ENCODE results near the gene SLC43A1.

The SLC43A1 gene

DNA sequence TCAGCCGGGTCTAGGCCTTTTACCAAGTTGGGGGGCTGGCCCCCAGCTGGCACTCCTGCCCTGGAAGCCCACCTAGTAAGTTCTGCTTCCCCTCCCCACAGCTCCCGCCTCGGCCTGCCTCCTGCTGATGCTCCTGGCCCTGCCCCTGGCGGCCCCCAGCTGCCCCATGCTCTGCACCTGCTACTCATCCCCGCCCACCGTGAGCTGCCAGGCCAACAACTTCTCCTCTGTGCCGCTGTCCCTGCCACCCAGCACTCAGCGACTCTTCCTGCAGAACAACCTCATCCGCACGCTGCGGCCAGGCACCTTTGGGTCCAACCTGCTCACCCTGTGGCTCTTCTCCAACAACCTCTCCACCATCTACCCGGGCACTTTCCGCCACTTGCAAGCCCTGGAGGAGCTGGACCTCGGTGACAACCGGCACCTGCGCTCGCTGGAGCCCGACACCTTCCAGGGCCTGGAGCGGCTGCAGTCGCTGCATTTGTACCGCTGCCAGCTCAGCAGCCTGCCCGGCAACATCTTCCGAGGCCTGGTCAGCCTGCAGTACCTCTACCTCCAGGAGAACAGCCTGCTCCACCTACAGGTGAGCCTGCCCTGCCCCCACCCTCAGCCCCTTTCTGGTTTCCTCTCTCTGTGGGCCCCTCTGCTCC, 47.9 kb downstream of the SLC43A1 start:
- Histone ChIP-seq H3K27me3 (ENCODE audit: control insufficient read depth in 1 of 2, insufficient read depth in 2 of 2, low read length in 2 of 2) (peaks cover 6 to 10% of the 10 kb centered on the region in 2 donors), H3K4me1 (ENCODE audit: control insufficient read depth, insufficient read depth, low read length) (no peaks in the 10 kb centered on the region), H3K9me3 (ENCODE audit: control insufficient read depth in 2 of 2, low read length in 2 of 2) (no peaks in the 10 kb centered on the region), H3K9ac (ENCODE audit: low read length in 2 of 2) (no peak overlapping the region), H3K36me3 (ENCODE audit: control insufficient read depth in 2 of 2, insufficient read depth in 2 of 2, low read length in 2 of 2) (no peaks in the 10 kb centered on the region), H3K4me3 (ENCODE audit: low read length in 2 of 2) (no peak overlapping the region), H3K27ac (ENCODE audit: low read length) (no peak overlapping the region)

DNA sequence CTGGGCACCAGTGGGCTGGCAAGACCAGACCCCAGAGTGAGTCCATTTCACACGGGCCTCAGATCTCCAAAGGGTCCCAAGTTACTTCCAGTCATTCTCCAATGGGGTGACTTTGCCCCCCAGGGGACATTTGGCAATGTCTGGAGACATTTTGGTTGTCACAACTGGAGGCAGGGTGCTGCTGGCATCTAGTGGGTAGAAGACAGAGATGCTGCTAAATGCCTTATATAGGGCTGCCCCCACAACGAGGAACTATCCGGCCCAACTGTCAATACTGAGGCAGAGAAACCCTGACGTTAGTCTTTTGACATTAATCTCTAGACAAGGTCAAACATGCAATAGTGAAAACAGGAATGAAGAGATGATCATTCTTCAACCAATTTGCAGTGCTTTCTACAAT, 48.8 kb downstream of the SLC43A1 start:
- Histone ChIP-seq H3K4me3 (ENCODE audit: low read length in 2 of 2) (no peak overlapping the region), H3K27ac (ENCODE audit: low read length) (no peak overlapping the region), H3K36me3 (ENCODE audit: control insufficient read depth in 2 of 2, insufficient read depth in 2 of 2, low read length in 2 of 2) (no peaks in the 10 kb centered on the region), H3K9me3 (ENCODE audit: control insufficient read depth in 2 of 2, low read length in 2 of 2) (no peaks in the 10 kb centered on the region), H3K4me1 (ENCODE audit: control insufficient read depth, insufficient read depth, low read length) (no peaks in the 10 kb centered on the region), H3K27me3 (ENCODE audit: control insufficient read depth in 1 of 2, insufficient read depth in 2 of 2, low read length in 2 of 2) (peaks cover 7 to 17% of the 10 kb centered on the region in 2 donors), H3K9ac (ENCODE audit: low read length in 2 of 2) (no peak overlapping the region)

GRCh38 chr11:57464539-57465181, 50.8 kb downstream of the SLC43A1 start:
- Histone ChIP-seq H3K9ac (ENCODE audit: low read length in 2 of 2) (no peak overlapping the region), H3K27me3 (ENCODE audit: control insufficient read depth in 1 of 2, insufficient read depth in 2 of 2, low read length in 2 of 2) (peaks cover 15 to 32% of the 10 kb centered on the region in 2 donors), H3K27ac (ENCODE audit: low read length) (no peak overlapping the region), H3K36me3 (ENCODE audit: control insufficient read depth in 2 of 2, insufficient read depth in 2 of 2, low read length in 2 of 2) (no peaks in the 10 kb centered on the region), H3K9me3 (ENCODE audit: control insufficient read depth in 2 of 2, low read length in 2 of 2) (no peaks in the 10 kb centered on the region), H3K4me3 (ENCODE audit: low read length in 2 of 2) (no peak overlapping the region), H3K4me1 (ENCODE audit: control insufficient read depth, insufficient read depth, low read length) (peaks cover 6% of the 10 kb centered on the region)

- Histone ChIP-seq H3K27ac (ENCODE audit: low read length) (no peak overlapping the region), H3K4me3 (ENCODE audit: low read length in 2 of 2) (no peak overlapping the region), H3K27me3 (ENCODE audit: control insufficient read depth in 1 of 2, insufficient read depth in 2 of 2, low read length in 2 of 2) (peaks cover 20 to 40% of the 10 kb centered on the region in 2 donors), H3K9ac (ENCODE audit: low read length in 2 of 2) (no peak overlapping the region), H3K9me3 (ENCODE audit: control insufficient read depth in 2 of 2, low read length in 2 of 2) (no peaks in the 10 kb centered on the region), H3K4me1 (ENCODE audit: control insufficient read depth, insufficient read depth, low read length) (peaks cover 13% of the 10 kb centered on the region), H3K36me3 (ENCODE audit: control insufficient read depth in 2 of 2, insufficient read depth in 2 of 2, low read length in 2 of 2) (no peaks in the 10 kb centered on the region)
These were observed 51.6 kb downstream of the SLC43A1 start for GRCh38 chr11:57463671-57464538.

GRCh38 chr11:57462597-57462996, 52.9 kb downstream of the SLC43A1 start:
- H3K9me3 ChIP-seq (ENCODE audit: control insufficient read depth in 2 of 2, low read length in 2 of 2): no peaks in the 10 kb centered on the region
- H3K4me3 ChIP-seq (ENCODE audit: low read length in 2 of 2): no peak overlapping the region
- no peaks in the 10 kb centered on the region for H3K36me3 ChIP-seq (ENCODE audit: control insufficient read depth in 2 of 2, insufficient read depth in 2 of 2, low read length in 2 of 2)
- no peak overlapping the region for H3K27ac ChIP-seq (ENCODE audit: low read length)
- no peak overlapping the region for H3K9ac ChIP-seq (ENCODE audit: low read length in 2 of 2)
- H3K27me3 ChIP-seq (ENCODE audit: control insufficient read depth in 1 of 2, insufficient read depth in 2 of 2, low read length in 2 of 2): peaks cover 28 to 53% of the 10 kb centered on the region in 2 donors
- peaks cover 25% of the 10 kb centered on the region for H3K4me1 ChIP-seq (ENCODE audit: control insufficient read depth, insufficient read depth, low read length)

DNA sequence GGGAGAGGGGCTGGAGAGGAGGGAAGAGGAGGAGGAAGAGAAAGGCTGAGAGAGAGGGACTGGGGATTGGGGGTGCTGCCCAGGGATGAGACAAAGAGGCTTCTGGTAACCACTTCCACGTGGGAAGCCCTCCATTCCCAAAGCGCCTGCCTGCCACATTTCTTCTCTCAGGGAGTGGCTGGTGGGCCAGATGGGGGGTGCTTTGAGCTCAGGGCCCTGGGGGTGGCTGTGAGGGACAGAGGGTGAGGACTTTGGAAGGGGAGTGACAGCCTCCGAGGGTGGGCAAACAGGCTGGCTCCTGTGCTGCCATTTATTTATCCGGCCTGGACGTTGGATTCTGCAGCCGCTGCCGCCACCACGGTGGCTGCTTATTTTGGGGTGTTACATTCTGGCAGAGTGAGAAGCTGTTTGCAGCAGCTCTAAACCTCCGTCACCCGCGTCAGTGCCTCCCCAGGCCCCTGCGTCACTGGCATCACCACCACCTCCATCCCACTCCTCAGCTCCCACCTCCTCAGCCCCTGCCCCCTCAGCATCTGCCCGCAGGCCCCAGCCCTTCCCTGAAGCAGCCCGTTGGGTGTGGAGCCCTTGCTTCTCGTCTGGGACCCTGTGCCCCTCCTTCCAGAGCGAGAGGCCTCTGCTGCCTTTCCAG, 53.5 kb downstream of the SLC43A1 start:
- no peak overlapping the region for H3K27ac ChIP-seq (ENCODE audit: low read length)
- H3K4me1 ChIP-seq (ENCODE audit: control insufficient read depth, insufficient read depth, low read length): peaks cover 31% of the 10 kb centered on the region
- H3K4me3 ChIP-seq (ENCODE audit: low read length in 2 of 2): no peak overlapping the region
- H3K9me3 ChIP-seq (ENCODE audit: control insufficient read depth in 2 of 2, low read length in 2 of 2): no peaks in the 10 kb centered on the region
- H3K36me3 ChIP-seq (ENCODE audit: control insufficient read depth in 2 of 2, insufficient read depth in 2 of 2, low read length in 2 of 2): no peaks in the 10 kb centered on the region
- peaks cover 32 to 56% of the 10 kb centered on the region in 2 donors for H3K27me3 ChIP-seq (ENCODE audit: control insufficient read depth in 1 of 2, insufficient read depth in 2 of 2, low read length in 2 of 2)
- H3K9ac ChIP-seq (ENCODE audit: low read length in 2 of 2): no peak overlapping the region

DNA sequence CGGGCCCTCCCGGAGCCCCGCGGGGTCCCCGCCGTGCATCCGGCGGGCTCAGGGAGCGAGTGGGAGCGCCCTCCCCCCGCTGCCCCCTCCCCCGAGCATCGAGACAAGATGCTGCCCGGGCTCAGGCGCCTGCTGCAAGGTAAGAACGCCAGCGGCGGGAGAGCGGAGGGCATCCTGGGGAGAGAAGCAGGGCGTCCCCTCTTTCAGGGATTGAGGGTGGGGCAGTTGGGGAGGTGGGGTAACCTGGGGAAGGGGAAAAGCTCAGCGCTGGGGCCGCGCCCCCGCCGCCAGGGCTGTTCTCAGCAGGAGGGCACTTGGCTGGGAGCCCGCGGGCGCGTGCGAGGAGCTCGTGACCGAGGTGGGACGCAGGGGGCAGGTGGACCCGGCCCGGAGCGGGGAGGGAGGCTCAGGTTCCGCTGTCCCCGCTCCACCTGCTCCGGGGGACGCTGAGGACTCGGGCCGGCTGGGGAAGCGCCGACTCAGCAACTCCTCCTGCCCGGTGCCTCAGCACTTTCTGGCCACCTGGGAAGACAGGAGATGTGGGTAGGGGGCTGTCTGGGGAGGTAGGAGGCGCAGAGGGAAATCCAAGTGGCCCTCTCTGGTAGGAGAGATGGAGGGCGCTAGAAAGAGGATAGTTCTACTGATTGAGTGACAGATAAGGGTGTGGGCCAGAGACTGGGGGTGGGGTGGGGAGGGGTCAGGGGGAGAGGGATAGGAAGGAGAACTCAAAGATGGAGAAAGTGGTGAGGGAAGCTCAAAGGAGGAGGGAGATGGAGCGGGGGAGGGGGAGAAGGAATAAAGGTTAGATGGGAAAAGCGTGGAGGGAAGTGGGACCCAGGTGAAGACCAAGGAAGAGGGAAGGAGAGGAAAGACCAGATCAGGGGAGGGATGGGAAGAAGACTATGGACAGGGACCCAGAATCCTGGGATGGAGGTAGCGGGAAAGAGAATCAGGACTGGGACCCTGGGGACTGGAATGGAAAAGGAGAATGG, 54.4 kb downstream of the SLC43A1 start:
- Histone ChIP-seq H3K9ac (ENCODE audit: low read length in 2 of 2) (no peak overlapping the region), H3K36me3 (ENCODE audit: control insufficient read depth in 2 of 2, insufficient read depth in 2 of 2, low read length in 2 of 2) (no peaks in the 10 kb centered on the region), H3K27ac (ENCODE audit: low read length) (no peak overlapping the region), H3K9me3 (ENCODE audit: control insufficient read depth in 2 of 2, low read length in 2 of 2) (no peaks in the 10 kb centered on the region), H3K27me3 (ENCODE audit: control insufficient read depth in 1 of 2, insufficient read depth in 2 of 2, low read length in 2 of 2) (peaks cover 34 to 59% of the 10 kb centered on the region in 2 donors), H3K4me1 (ENCODE audit: control insufficient read depth, insufficient read depth, low read length) (peaks cover 32% of the 10 kb centered on the region), H3K4me3 (ENCODE audit: low read length in 2 of 2) (peak overlapping the region in 1 of 2 donors; percentile 40)

DNA sequence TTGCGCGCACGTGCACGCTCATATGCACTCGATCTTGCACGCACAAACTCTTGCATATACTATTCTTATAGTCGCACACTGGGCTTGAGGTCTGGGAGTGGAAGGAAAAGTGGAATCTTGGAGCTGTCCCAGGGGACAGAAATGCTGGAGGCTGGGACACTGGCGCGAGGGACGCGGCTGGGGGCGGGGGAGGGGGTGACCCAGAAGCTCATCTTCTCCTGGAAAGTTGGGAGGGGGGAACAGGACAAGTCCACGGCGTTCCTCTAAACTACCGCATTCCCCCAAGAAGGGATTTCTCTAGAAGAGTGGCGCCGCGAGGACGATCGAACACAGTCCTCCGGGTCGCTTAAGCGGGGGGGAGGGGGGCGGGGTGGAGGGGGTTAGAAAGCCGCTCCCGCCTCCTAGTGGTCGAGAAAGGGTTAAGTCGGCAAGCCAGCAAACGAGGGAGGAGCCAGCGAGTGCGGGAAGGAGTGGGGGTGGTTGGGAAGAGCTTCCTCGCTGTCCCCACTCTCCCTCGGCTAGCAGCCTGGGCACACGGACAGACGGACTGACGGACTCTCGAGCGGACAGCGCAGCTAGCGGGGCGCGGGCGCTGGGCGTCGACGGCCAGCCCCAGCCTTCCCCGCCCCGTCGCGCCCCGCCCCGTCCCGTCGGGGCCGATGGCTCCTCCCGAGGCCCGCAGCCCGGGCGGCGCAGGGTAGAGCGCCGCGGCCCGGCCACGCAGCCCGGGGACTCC, 55.3 kb downstream of the SLC43A1 start, which contains the start of gene RTN4RL2:
RTN4RL2 (plus strand) TSS at position 507 of the 736 bp plus-strand sequence. CDS start 338 bp downstream, outside the sequence.
- Histone ChIP-seq H3K4me3 (ENCODE audit: low read length in 2 of 2) (peak within 1 kb of the TSS; percentile 40 to 61), H3K27ac (ENCODE audit: low read length) (no peak within 1 kb of the TSS), H3K4me1 (ENCODE audit: control insufficient read depth, insufficient read depth, low read length) (peaks cover 32% of the 10 kb centered on the region), H3K9me3 (ENCODE audit: control insufficient read depth in 2 of 2, low read length in 2 of 2) (no peaks in the 10 kb centered on the region), H3K27me3 (ENCODE audit: control insufficient read depth in 1 of 2, insufficient read depth in 2 of 2, low read length in 2 of 2) (peaks cover 40 to 63% of the 10 kb centered on the region in 2 donors), H3K9ac (ENCODE audit: low read length in 2 of 2) (no peak within 1 kb of the TSS), H3K36me3 (ENCODE audit: control insufficient read depth in 2 of 2, insufficient read depth in 2 of 2, low read length in 2 of 2) (no peaks in the 10 kb centered on the region)

Data from stomach smooth muscle (tissue), 2 donors.